ENCODE measurements around the gene ANKRD22.

DNA sequence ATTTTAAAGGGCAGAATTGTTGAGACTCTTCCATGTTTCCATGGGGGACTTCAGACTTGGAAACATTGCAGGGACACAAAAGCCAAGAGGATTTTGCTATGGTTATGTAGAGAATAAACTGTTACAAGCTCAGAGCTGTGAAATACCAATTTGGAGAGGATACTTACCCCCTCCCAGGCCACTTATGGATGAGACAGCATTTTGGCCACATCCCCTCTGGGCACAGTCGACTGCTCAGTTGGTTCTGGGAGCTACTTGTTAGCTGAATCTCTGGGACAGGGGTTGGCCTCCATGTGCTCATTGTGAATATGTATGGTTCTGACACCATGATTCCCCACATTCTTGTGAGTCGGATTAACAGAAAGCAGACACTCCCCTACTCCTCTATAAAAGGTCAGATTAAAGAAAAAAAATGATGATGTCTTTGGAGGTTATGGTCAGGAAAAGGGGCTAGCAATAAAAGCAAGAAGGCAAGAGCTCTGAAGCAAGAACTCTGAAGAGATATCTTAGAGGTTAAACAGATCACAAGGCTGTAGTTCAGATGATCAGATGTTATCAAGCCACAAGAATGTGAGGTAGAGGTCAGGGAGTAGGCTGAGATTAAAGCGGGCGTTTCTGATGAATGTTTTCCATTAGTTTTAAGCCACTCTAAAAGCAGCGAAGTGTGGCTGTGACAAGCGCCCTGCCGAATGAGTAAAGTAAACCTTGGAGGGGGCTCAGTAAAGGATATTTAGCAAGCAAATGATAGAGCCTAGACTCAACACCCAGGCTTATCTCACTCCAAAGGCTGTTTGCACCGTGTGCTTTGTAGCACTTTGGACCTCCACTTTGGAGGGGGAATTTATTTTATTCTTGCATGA lies 45.6 kb upstream of the ANKRD22 start:
- peak in 2 of 3 donors; percentile 6 to 53 for TF ChIP-seq POLR2AphosphoS5 (IDR thresholded peaks at IDR 0.05)
- TF ChIP-seq CTCF (IDR thresholded peaks at IDR 0.05): no peak
- TF ChIP-seq POLR2A (IDR thresholded peaks at IDR 0.05): peak; percentile 11

Measured in transverse colon (tissue), 4 donors.